Uterus (tissue), 2 donors: ENCODE measurements around the gene TOX3.

Experiments used
- POLR2A ChIP-seq, 2 donors: fragments of 450-650 bp; IDR thresholded peaks; one replicate each; pipeline ENCODE4 v1.6.1; 2016; ENCODE audit warnings: antibody characterized with exemption in 2 of 2, mild to moderate bottlenecking in 1 of 2, moderate library complexity in 1 of 2
- TF ChIP-seq, protein P1 (sequence below), 4 experiments: fragments of 200-600 bp in 2 of 4; fragments of 450-650 bp in 2 of 4; sonication (generic) in 2 of 4; IDR thresholded peaks; one replicate each; pipeline ENCODE4 v1.5.1; 2016 to 2019; ENCODE audit warnings: antibody characterized with exemption in 4 of 4, mild to moderate bottlenecking in 2 of 4, moderate library complexity in 1 of 4

DNA sequence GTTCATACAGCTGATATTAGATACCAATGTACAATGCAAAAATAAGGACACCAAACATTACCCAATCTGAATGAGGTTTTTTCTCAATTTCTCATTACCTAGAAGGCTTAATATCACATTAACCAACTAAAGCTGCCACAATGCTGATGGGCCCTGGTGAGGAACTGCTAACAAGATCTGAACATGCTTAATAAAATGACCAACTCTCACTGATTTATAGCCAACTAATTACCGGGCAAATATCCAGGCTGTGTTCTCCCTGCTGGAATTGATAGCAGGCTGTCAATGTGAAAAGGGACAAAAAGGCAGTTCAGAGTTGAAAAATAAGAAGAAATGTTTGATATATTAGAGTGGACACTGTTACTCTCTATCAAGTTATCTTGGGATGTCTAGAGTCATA, 124.6 kb downstream of the TOX3 start:
- TF ChIP-seq POLR2A (IDR thresholded peaks at IDR 0.05): no peak
- TF ChIP-seq, protein P1, sequence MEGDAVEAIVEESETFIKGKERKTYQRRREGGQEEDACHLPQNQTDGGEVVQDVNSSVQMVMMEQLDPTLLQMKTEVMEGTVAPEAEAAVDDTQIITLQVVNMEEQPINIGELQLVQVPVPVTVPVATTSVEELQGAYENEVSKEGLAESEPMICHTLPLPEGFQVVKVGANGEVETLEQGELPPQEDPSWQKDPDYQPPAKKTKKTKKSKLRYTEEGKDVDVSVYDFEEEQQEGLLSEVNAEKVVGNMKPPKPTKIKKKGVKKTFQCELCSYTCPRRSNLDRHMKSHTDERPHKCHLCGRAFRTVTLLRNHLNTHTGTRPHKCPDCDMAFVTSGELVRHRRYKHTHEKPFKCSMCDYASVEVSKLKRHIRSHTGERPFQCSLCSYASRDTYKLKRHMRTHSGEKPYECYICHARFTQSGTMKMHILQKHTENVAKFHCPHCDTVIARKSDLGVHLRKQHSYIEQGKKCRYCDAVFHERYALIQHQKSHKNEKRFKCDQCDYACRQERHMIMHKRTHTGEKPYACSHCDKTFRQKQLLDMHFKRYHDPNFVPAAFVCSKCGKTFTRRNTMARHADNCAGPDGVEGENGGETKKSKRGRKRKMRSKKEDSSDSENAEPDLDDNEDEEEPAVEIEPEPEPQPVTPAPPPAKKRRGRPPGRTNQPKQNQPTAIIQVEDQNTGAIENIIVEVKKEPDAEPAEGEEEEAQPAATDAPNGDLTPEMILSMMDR (IDR thresholded peaks at IDR 0.05): no peak
